PC-3 (cell line): ENCODE data around the gene NAPSA. TPM values are rescaled to one million over a fixed set of nuclear protein-coding genes. Genes with fewer than 3 reads are reported as not detected.

Source experiments
- total RNA-seq: library from RNA; depleted of rRNA; stranded (reverse); fragments of >200 nt; gene quantifications from 2 replicates; pipeline ENCODE4 v1.2.3, GENCODE V29; 2014; rRNA removed

Gene NAPSA
- total RNA-seq, 1 experiment from 2014 or later, result 3.0 TPM

Other genes with a start within 250 kb of the NAPSA start
- gene IZUMO2, start 202.4 kb downstream of the NAPSA start, total RNA-seq, result not detected in 2 replicates
- gene MYH14, start 162.0 kb downstream of the NAPSA start, total RNA-seq, result 20.2 and 28.5 TPM in 2 replicates
- gene KCNC3, start 36.3 kb downstream of the NAPSA start, total RNA-seq, result 3.1 and 3.6 TPM in 2 replicates
- gene NR1H2, start 10.8 kb upstream of the NAPSA start, total RNA-seq, result 130 and 152 TPM in 2 replicates
- 165 and 210 TPM in 2 replicates for gene POLD1, start 18.7 kb upstream of the NAPSA start, total RNA-seq
- not detected in 2 replicates for gene SPIB, start 53.3 kb upstream of the NAPSA start, total RNA-seq
- not detected in 2 replicates for gene MYBPC2, start 67.3 kb upstream of the NAPSA start, total RNA-seq
- gene EMC10, start 110.9 kb upstream of the NAPSA start, total RNA-seq, result 228 and 286 TPM in 2 replicates
- 3.5 and 6.2 TPM in 2 replicates for gene GARIN5A, start 111.2 kb upstream of the NAPSA start, total RNA-seq
- 60.8 and 71.5 TPM in 2 replicates for gene JOSD2, start 145.6 kb upstream of the NAPSA start, total RNA-seq
- not detected in 2 replicates for gene ASPDH, start 148.3 kb upstream of the NAPSA start, total RNA-seq
- gene LRRC4B, start 202.8 kb upstream of the NAPSA start, total RNA-seq, result 0.26 and 0.52 TPM in 2 replicates